Glutamatergic neuron (in vitro differentiated cells): Measurements from ENCODE around the gene MELK. TPM values are rescaled to one million over a fixed set of nuclear protein-coding genes. Genes with fewer than 3 reads are reported as not detected.

Source experiments
- DNase-seq: peaks from one replicate; pipeline ENCODE4 v3.0.0; 2022
- H3K27ac Mint-ChIP-seq: one replicate; pipeline ENCODE4 v1.8.0; 2020; ENCODE audit warnings: mild to moderate bottlenecking, mixed read lengths, inconsistent platforms; ENCODE audit not compliant: unreplicated experiment
- H3K27me3 Mint-ChIP-seq: one replicate; pipeline ENCODE4 v1.8.0; 2020; ENCODE audit warnings: mild to moderate bottlenecking, moderate library complexity, mixed read lengths, inconsistent platforms; ENCODE audit not compliant: unreplicated experiment
- H3K36me3 Mint-ChIP-seq: one replicate; pipeline ENCODE4 v1.8.0; 2020; ENCODE audit warnings: mild to moderate bottlenecking, mixed read lengths, inconsistent platforms; ENCODE audit not compliant: unreplicated experiment
- H3K4me1 Mint-ChIP-seq: one replicate; pipeline ENCODE4 v1.8.0; 2020; ENCODE audit warnings: mild to moderate bottlenecking, low read depth, mixed read lengths, inconsistent platforms; ENCODE audit not compliant: unreplicated experiment
- H3K4me3 Mint-ChIP-seq: one replicate; pipeline ENCODE4 v1.8.0; 2020; ENCODE audit warnings: mild to moderate bottlenecking, mixed read lengths, inconsistent platforms; ENCODE audit not compliant: unreplicated experiment
- H3K9me3 Mint-ChIP-seq: one replicate; pipeline ENCODE4 v1.8.0; 2020; ENCODE audit warnings: mild to moderate bottlenecking, moderate library complexity, mixed read lengths, inconsistent platforms; ENCODE audit not compliant: unreplicated experiment
- total RNA-seq: library from RNA; stranded (reverse); fragmentation: NEBNext Ultra II Directional; extraction: Animal tissue kit (Norgen Biotek cat#: 25700); gene quantifications from one replicate; pipeline ENCODE4 v1.2.1, GENCODE V29; 2021; ENCODE audit not compliant: unreplicated experiment
- TF ChIP-seq, protein P1 (sequence below): fragments of 200-600 bp; sonication (generic); IDR thresholded peaks from one replicate; pipeline ENCODE4 v1.5.0; 2021; ENCODE audit not compliant: partially characterized antibody, unreplicated experiment

Gene MELK
- total RNA-seq, 1 donor from 2014 or later, result 7.2 TPM

DNA sequence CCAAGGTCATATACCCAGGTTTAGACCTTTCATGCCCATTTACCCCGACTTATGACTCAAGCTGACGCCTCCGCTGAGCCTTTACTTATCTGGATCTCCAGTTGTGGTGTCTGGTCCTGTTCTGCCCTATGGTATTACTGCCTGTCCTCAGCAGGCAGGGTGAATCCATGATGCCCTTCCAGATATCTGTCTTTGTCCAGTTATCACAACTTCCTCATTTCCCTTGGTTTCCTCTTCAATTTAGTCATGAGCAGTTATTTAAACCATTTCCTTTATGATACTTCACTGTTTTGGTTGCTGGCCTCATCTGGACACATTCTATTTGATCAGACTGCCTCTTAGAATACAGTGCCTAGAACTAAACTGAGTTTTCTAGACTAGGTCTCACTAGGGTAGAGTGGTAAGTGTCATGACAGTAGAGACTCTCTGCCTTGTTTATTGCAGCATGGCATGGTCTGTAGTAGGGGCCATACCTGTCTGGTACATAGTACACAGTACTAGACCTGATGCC is 93.3 kb downstream of the MELK start:
- TF ChIP-seq, protein P1, sequence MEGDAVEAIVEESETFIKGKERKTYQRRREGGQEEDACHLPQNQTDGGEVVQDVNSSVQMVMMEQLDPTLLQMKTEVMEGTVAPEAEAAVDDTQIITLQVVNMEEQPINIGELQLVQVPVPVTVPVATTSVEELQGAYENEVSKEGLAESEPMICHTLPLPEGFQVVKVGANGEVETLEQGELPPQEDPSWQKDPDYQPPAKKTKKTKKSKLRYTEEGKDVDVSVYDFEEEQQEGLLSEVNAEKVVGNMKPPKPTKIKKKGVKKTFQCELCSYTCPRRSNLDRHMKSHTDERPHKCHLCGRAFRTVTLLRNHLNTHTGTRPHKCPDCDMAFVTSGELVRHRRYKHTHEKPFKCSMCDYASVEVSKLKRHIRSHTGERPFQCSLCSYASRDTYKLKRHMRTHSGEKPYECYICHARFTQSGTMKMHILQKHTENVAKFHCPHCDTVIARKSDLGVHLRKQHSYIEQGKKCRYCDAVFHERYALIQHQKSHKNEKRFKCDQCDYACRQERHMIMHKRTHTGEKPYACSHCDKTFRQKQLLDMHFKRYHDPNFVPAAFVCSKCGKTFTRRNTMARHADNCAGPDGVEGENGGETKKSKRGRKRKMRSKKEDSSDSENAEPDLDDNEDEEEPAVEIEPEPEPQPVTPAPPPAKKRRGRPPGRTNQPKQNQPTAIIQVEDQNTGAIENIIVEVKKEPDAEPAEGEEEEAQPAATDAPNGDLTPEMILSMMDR, result no peak
- H3K27ac Mint-ChIP-seq, result no peak overlapping the region
- H3K4me3 Mint-ChIP-seq, result no peak overlapping the region
- DNase-seq, result no peak
- no peaks in the 10 kb centered on the region for H3K4me1 Mint-ChIP-seq
- H3K9me3 Mint-ChIP-seq, result no peaks in the 10 kb centered on the region
- H3K27me3 Mint-ChIP-seq, result no peaks in the 10 kb centered on the region
- peaks cover 3% of the 10 kb centered on the region for H3K36me3 Mint-ChIP-seq

DNA sequence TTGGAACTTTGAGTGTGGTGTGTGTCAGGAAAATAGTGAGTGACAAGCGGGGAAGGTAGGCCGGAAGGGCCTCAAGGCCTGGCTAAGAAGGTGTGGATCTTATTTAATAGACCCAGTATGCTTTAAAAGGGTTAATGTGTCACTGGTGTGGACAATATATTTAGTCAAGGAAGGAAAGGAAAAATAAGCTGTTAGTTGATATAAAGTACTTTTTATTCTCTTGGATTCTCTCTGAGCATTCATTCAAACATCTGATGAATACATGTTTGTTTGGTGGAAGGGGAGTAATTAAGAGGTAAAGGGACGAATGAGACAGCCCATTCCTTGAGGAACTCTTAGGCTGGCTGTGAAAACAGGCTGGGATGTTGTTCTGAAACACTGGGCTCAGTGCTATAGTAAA is 98.9 kb downstream of the MELK start:
- DNase-seq, result no peak
- no peaks in the 10 kb centered on the region for H3K27me3 Mint-ChIP-seq
- no peak overlapping the region for H3K27ac Mint-ChIP-seq
- no peaks in the 10 kb centered on the region for H3K4me1 Mint-ChIP-seq
- no peaks in the 10 kb centered on the region for H3K9me3 Mint-ChIP-seq
- no peak overlapping the region for H3K4me3 Mint-ChIP-seq
- H3K36me3 Mint-ChIP-seq, result no peaks in the 10 kb centered on the region
- TF ChIP-seq, protein P1, result no peak

DNA sequence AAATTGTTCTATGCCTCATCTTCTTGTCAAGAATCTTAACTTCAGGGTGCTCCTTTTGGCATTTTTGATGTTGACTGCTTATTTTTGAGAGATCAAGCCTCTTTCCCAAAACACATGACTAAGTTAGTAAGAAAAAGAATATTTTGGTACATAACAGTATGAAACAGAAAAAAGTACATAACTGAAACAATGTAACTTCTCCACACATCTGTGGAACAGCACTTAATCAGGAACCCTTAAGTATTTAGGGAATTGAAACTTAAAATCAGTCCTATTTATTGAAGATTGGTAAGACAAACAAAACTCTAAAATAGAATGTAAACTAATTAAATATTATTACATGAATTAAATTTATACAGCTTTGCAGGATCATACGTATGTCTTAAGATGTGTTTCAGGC is 103.4 kb downstream of the MELK start:
- H3K27me3 Mint-ChIP-seq, result no peaks in the 10 kb centered on the region
- H3K4me1 Mint-ChIP-seq, result no peaks in the 10 kb centered on the region
- H3K27ac Mint-ChIP-seq, result no peak overlapping the region
- TF ChIP-seq, protein P1, result no peak
- no peak overlapping the region for H3K4me3 Mint-ChIP-seq
- no peak for DNase-seq
- no peaks in the 10 kb centered on the region for H3K36me3 Mint-ChIP-seq
- no peaks in the 10 kb centered on the region for H3K9me3 Mint-ChIP-seq

DNA sequence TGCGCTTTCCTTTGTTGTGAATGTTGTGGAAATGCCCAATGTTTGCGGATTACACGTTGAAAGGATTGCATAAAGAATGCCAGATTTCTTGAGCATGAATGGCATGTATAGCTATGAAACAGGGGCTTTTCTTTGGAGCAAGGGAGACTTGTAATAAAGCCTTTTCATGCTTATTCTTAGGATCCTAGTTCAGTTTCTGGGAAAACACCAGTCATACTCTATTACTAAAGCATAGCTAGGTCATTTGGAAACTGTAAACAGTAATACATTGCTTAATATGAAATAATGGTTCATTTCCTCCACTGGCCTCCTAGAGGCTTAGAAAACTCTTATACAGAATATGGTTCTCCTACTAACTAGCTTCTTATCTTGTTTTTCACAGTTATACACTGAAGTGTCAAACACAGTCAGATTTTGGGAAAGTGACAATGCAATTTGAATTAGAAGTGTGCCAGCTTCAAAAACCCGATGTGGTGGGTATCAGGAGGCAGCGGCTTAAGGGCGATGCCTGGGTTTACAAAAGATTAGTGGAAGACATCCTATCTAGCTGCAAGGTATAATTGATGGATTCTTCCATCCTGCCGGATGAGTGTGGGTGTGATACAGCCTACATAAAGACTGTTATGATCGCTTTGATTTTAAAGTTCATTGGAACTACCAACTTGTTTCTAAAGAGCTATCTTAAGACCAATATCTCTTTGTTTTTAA is 104.2 kb downstream of the MELK start:
- TF ChIP-seq, protein P1, result no peak
- DNase-seq, result no peak
- Mint-ChIP-seq H3K4me1 (no peaks in the 10 kb centered on the region), H3K27ac (no peak overlapping the region), H3K9me3 (no peaks in the 10 kb centered on the region), H3K27me3 (no peaks in the 10 kb centered on the region), H3K36me3 (no peaks in the 10 kb centered on the region), H3K4me3 (no peak overlapping the region)

DNA sequence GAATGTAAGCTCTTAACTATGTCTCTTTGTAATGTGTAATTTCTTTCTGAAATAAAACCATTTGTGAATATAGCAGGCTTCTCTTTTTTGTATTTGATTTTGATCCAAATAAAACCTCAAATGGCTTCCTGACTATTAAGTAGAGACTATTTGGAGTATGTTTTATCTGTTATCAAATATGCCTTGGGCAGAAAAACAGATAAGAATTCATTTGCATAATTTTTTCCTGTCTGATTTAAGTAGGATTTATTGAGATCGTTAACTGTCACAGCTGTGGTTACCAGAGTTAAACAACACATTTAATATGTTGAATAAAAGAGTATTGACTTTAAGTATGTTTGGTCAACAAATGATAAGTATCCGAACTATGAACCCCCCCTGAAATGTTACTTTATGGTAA is 104.9 kb downstream of the MELK start:
- no peak overlapping the region for H3K4me3 Mint-ChIP-seq
- DNase-seq, result no peak
- no peak overlapping the region for H3K27ac Mint-ChIP-seq
- no peaks in the 10 kb centered on the region for H3K36me3 Mint-ChIP-seq
- TF ChIP-seq, protein P1, result no peak
- H3K4me1 Mint-ChIP-seq, result no peaks in the 10 kb centered on the region
- H3K27me3 Mint-ChIP-seq, result no peaks in the 10 kb centered on the region
- no peaks in the 10 kb centered on the region for H3K9me3 Mint-ChIP-seq
